H1 (cell line): ENCODE results near the gene MINAR1. TPM values are rescaled to one million over a fixed set of nuclear protein-coding genes. Genes with fewer than 3 reads are reported as not detected.

Source experiments
- FOSL1 ChIP-seq: IDR thresholded peaks from 2 replicates; pipeline ENCODE4 v1.6.1; 2011; ENCODE audit warnings: mild to moderate bottlenecking, low read depth, low read length, moderate library complexity; ENCODE audit not compliant: insufficient read depth
- NANOG ChIP-seq: IDR thresholded peaks from 2 replicates; pipeline ENCODE4 v1.6.1; 2011; ENCODE audit warnings: low read length, low read depth, mild to moderate bottlenecking, inconsistent platforms; ENCODE audit not compliant: insufficient read depth, poor library complexity, severe bottlenecking
- SIN3A ChIP-seq, 2 experiments: IDR thresholded peaks in 1 of 2; conservative IDR thresholded peaks in 1 of 2; 2 replicates each; pipeline ENCODE4 v1.6.1; 2011 to 2012; ENCODE audit warnings: low read length in 2 of 2, improper control_type of control experiment in 1 of 2, low read depth in 1 of 2, mild to moderate bottlenecking in 1 of 2
- TBP ChIP-seq: IDR thresholded peaks from 2 replicates; pipeline ENCODE4 v1.6.1; 2011; ENCODE audit warnings: low read depth, low read length, improper control_type of control experiment
- polyA plus RNA-seq, 7 experiments: library from polyadenylated mRNA; depleted of rRNA in 3 of 7; stranded (reverse) in 5 of 7; unstranded in 2 of 7; fragments of >200 nt in 5 of 7; fragments of 200-250 nt in 2 of 7; gene quantifications; 1 replicate in 5 of 7; 2 replicates in 1 of 7; 4 replicates in 1 of 7; pipeline versions ENCODE4 v1.2.1 to v1.2.3, GENCODE V29; 2011 to 2013; ENCODE audit warnings: missing spikeins in 2 of 7, mixed read lengths in 2 of 7
- total RNA-seq: library from RNA; stranded (reverse); fragmentation: NEBNext Ultra II Directional; extraction: Animal tissue kit (Norgen Biotek cat#: 25700); gene quantifications from 2 replicates; pipeline ENCODE4 v1.2.1, GENCODE V29; 2021
- TF ChIP-seq, protein P1 (sequence below): IDR thresholded peaks from 2 replicates; pipeline ENCODE4 v1.6.1; 2012; ENCODE audit warnings: low read length, inconsistent platforms

MINAR1 gene
- total and polyA plus RNA-seq, 2 of the 8 experiments (the other 6 are each of a cell fraction or from before 2014, with no cell fraction given): 0.17 to 0.67 TPM

DNA sequence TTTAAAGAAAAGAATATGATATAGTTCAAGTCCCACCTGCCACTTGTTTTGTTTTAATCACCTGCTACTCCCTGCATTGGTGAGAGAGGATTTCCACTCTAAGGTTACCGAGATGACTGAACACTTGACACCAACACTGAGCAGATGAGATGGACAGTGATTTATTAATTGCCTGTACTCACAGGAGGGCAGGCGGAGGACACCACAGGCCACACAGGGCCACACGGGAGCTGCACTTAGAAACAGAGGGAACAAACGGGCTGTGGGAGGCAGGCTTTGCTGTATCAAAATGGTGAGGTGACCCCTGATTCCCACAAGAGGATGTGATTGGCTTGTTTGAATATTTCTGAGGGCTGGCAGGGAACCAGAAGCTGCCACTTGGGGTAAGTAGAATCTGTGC is 10.8 kb downstream of the MINAR1 start (continued):
- TF ChIP-seq TBP: no peak
- no peak for TF ChIP-seq FOSL1
- TF ChIP-seq NANOG: no peak
- no peak for TF ChIP-seq SIN3A (conservative IDR thresholded peaks at IDR 0.05 in 1 of 2, IDR thresholded peaks at IDR 0.05 in 1 of 2; ENCODE audit: low read depth in 1 of 2, low read length in 2 of 2)
- TF ChIP-seq, protein P1, sequence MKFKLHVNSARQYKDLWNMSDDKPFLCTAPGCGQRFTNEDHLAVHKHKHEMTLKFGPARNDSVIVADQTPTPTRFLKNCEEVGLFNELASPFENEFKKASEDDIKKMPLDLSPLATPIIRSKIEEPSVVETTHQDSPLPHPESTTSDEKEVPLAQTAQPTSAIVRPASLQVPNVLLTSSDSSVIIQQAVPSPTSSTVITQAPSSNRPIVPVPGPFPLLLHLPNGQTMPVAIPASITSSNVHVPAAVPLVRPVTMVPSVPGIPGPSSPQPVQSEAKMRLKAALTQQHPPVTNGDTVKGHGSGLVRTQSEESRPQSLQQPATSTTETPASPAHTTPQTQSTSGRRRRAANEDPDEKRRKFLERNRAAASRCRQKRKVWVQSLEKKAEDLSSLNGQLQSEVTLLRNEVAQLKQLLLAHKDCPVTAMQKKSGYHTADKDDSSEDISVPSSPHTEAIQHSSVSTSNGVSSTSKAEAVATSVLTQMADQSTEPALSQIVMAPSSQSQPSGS: no peak
